B cell (primary cell): ENCODE measurements around the gene LATS2. TPM values are rescaled to one million over a fixed set of nuclear protein-coding genes. Genes with fewer than 3 reads are reported as not detected.

ENCODE experiments used
- ATAC-seq: fragments of 200-7000 bp; cut with Tn5 transposase; one replicate; pipeline ENCODE4 v1.10.0; 2021; ENCODE audit warnings: low read depth, mild to moderate bottlenecking, moderate number of reproducible peaks, moderate library complexity
- CTCF ChIA-PET: fragments of 350-600 bp; sonication (Branson Sonifier 250); formaldehyde crosslinking; loops from one replicate; lab custom pipeline; 2021; ENCODE audit warnings: antibody characterized with exemption, inconsistent platforms; lab: Charles Lee
- POLR2A ChIA-PET: fragments of 350-600 bp; sonication (Branson Sonifier 250); formaldehyde crosslinking; loops from one replicate; lab custom pipeline; 2021; ENCODE audit warnings: antibody characterized with exemption; lab: Charles Lee
- DNase-seq: peaks from one replicate; pipeline ENCODE4 v3.0.0; 2013
- H2AFZ ChIP-seq: 2 replicates; pipeline ENCODE4 v1.6.1; 2012; ENCODE audit warnings: mild to moderate bottlenecking, low read depth, low read length; ENCODE audit not compliant: insufficient read depth, poor library complexity, severe bottlenecking
- H3K27ac ChIP-seq, 2 donors: 1 replicate in 1 of 2; 2 replicates in 1 of 2; pipeline ENCODE4 v1.5.1; 2012 to 2013; ENCODE audit warnings: low read length in 2 of 2, mild to moderate bottlenecking in 2 of 2, moderate library complexity in 1 of 2
- H3K27me3 ChIP-seq, 4 experiments: fragments of 200-600 bp in 1 of 4; sonication (generic) in 1 of 4; replicated peaks in 1 of 4; 1 replicate in 2 of 4; 2 replicates in 2 of 4; pipeline versions ENCODE4 v1.6.1 to v1.7.0; 2013 to 2016; ENCODE audit warnings: low read length in 3 of 4, mild to moderate bottlenecking in 2 of 4, mixed read lengths in 1 of 4, moderate library complexity in 1 of 4; ENCODE audit not compliant: insufficient read depth in 4 of 4, control insufficient read depth in 3 of 4; ENCODE audit errors: control extremely low read depth in 1 of 4
- H3K36me3 ChIP-seq, 2 experiments: replicated peaks in 1 of 2; 1 replicate in 1 of 2; 2 replicates in 1 of 2; pipeline versions ENCODE4 v1.6.1 to v1.7.1; 2013; ENCODE audit warnings: low read length in 1 of 2; ENCODE audit not compliant: insufficient read depth in 2 of 2, control insufficient read depth in 1 of 2; ENCODE audit errors: control extremely low read depth in 1 of 2, extremely low read depth in 1 of 2
- H3K4me1 ChIP-seq, 2 donors: fragments of 200-600 bp in 1 of 2; sonication (generic) in 1 of 2; 1 replicate in 1 of 2; 2 replicates in 1 of 2; pipeline versions ENCODE4 v1.5.1 to v1.6.1; 2013 to 2017; ENCODE audit warnings: low read length in 2 of 2; ENCODE audit not compliant: control insufficient read depth in 2 of 2, insufficient read depth in 2 of 2
- H3K4me2 ChIP-seq: replicated peaks from 2 replicates; pipeline ENCODE3; 2012; ENCODE audit warnings: mild to moderate bottlenecking, low read depth, low read length; ENCODE audit not compliant: poor library complexity, severe bottlenecking
- H3K4me3 ChIP-seq, 5 experiments: fragments of 200-600 bp in 1 of 5; sonication (generic) in 1 of 5; 1 replicate in 3 of 5; 2 replicates in 2 of 5; pipeline versions ENCODE4 v1.5.1 to v1.7.0; 2011 to 2016; ENCODE audit warnings: low read length in 4 of 5, mild to moderate bottlenecking in 4 of 5, low read depth in 2 of 5, control low read depth in 1 of 5, moderate library complexity in 1 of 5; ENCODE audit not compliant: insufficient read depth in 1 of 5; ENCODE audit errors: control extremely low read depth in 1 of 5, extremely low read depth in 1 of 5
- H3K79me2 ChIP-seq: fragments of 200-600 bp; sonication (generic); one replicate; pipeline ENCODE4 v1.6.0; 2016; ENCODE audit warnings: low read length; ENCODE audit not compliant: control insufficient read depth, insufficient read depth
- H3K9ac ChIP-seq: fragments of 200-600 bp; sonication (generic); 2 replicates; pipeline ENCODE4 v1.6.1; 2017; ENCODE audit warnings: mild to moderate bottlenecking, low read length, moderate library complexity
- H3K9me3 ChIP-seq, 3 donors: one replicate each; pipeline versions ENCODE4 v1.6.1 to v1.7.1; 2013; ENCODE audit warnings: low read length in 2 of 3; ENCODE audit not compliant: control insufficient read depth in 2 of 3, insufficient read depth in 1 of 3; ENCODE audit errors: control extremely low read depth in 1 of 3
- H4K20me1 ChIP-seq: 2 replicates; pipeline ENCODE4 v1.6.0; 2012; ENCODE audit warnings: mild to moderate bottlenecking, low read length; ENCODE audit not compliant: insufficient read depth, control insufficient read depth, poor library complexity, severe bottlenecking
- H3K27ac Mint-ChIP-seq: one replicate; pipeline ENCODE4 v1.8.0; 2021; ENCODE audit warnings: mixed read lengths
- H3K27me3 Mint-ChIP-seq: one replicate; pipeline ENCODE4 v1.8.0; 2021; ENCODE audit warnings: mixed read lengths
- H3K4me1 Mint-ChIP-seq: one replicate; pipeline ENCODE4 v1.8.0; 2021; ENCODE audit warnings: mixed read lengths
- H3K4me3 Mint-ChIP-seq: one replicate; pipeline ENCODE4 v1.8.0; 2021; ENCODE audit warnings: mixed read lengths
- H3K9me3 Mint-ChIP-seq: one replicate; pipeline ENCODE4 v1.8.0; 2022; ENCODE audit warnings: mixed read lengths; ENCODE audit not compliant: insufficient read depth
- CTCF ChIP-seq: fragments of 200-600 bp; IDR thresholded peaks from one replicate; pipeline ENCODE4 v1.8.0; 2022; ENCODE audit warnings: antibody characterized with exemption, mild to moderate bottlenecking
- EZH2 ChIP-seq: IDR thresholded peaks from 2 replicates; pipeline ENCODE4 v1.6.1; 2012; ENCODE audit warnings: borderline replicate concordance, low read depth, mild to moderate bottlenecking, moderate library complexity, low read length; ENCODE audit not compliant: insufficient read depth, poor library complexity, severe bottlenecking
- WGBS: methylation state at CpG from one replicate; pipeline ENCODE4 v1.1.5; 2013; ENCODE audit warnings: missing lambda C conversion rate; ENCODE audit not compliant: insufficient coverage; 5-methylcytosine and 5-hydroxymethylcytosine counted together
- intact Hi-C: fragments of 100-400 bp; cut with micrococcal nuclease; formaldehyde crosslinking; loops from one replicate; pipeline ENCODE4 v1.10.0; 2022
- polyA plus RNA-seq: library from polyadenylated mRNA; depleted of rRNA; stranded (reverse); fragments of >200 nt; gene quantifications from 2 replicates; pipeline ENCODE4 v1.2.3, GENCODE V29; 2012
- total RNA-seq, 2 donors: library from RNA; stranded (reverse); fragments of 120-200 nt in 1 of 2; gene quantifications; 1 replicate in 1 of 2; 2 replicates in 1 of 2; pipeline versions ENCODE4 v1.2.3 to v1.2.4, GENCODE V29; 2013 to 2022

LATS2 gene
- total and polyA plus RNA-seq, 2 donors (not counting 1 experiment from before 2014, with no cell fraction given): 1.9 to 2.7 TPM

GRCh38 chr13:21034603-21035191 lies 26.7 kb downstream of the LATS2 start:
- no peaks in the 10 kb centered on the region for H3K27me3 Mint-ChIP-seq
- Histone ChIP-seq H3K4me1 (peaks cover 12 to 13% of the 10 kb centered on the region in 2 donors), H3K4me2 (no peak overlapping the region), H3K27ac (no peak overlapping the region), H3K4me3 (no peak overlapping the region), H3K79me2 (peaks cover 22% of the 10 kb centered on the region), H3K9me3 (no peaks in the 10 kb centered on the region), H3K36me3 (no peaks in the 10 kb centered on the region), H2AFZ (peak overlapping the region; percentile 5), H4K20me1 (no peaks in the 10 kb centered on the region), H3K9ac (no peak overlapping the region), H3K27me3 (no peaks in the 10 kb centered on the region)
- ChIA-PET POLR2A (no interaction called here), CTCF (no interaction called here)
- TF ChIP-seq CTCF: no peak
- TF ChIP-seq EZH2: no peak
- WGBS: 100% methylated on average over 1 of the region's 8 CpGs
- intact Hi-C loops: no loop called here
- ATAC-seq: no peak
- H3K4me3 Mint-ChIP-seq: no peak overlapping the region
- H3K9me3 Mint-ChIP-seq: no peaks in the 10 kb centered on the region
- DNase-seq: no peak
- H3K27ac Mint-ChIP-seq: no peak overlapping the region
- H3K4me1 Mint-ChIP-seq: peaks cover 12% of the 10 kb centered on the region

- Histone ChIP-seq H3K36me3 (no peaks in the 10 kb centered on the region), H3K9ac (no peak overlapping the region), H4K20me1 (no peaks in the 10 kb centered on the region), H2AFZ (peak overlapping the region; percentile 5), H3K4me2 (no peak overlapping the region), H3K27me3 (no peaks in the 10 kb centered on the region), H3K27ac (no peak overlapping the region), H3K9me3 (no peaks in the 10 kb centered on the region), H3K4me3 (no peak overlapping the region), H3K79me2 (peaks cover 22% of the 10 kb centered on the region), H3K4me1 (peaks cover 5 to 7% of the 10 kb centered on the region in 2 donors)
- no peak overlapping the region for H3K27ac Mint-ChIP-seq
- H3K9me3 Mint-ChIP-seq: no peaks in the 10 kb centered on the region
- POLR2A ChIA-PET: no interaction called here
- no peak overlapping the region for H3K4me3 Mint-ChIP-seq
- WGBS: 88% methylated on average over 12 of the region's 13 CpGs
- no peak for ATAC-seq
- CTCF ChIA-PET: no interaction called here
- DNase-seq: no peak
- H3K27me3 Mint-ChIP-seq: no peaks in the 10 kb centered on the region
- peaks cover 6% of the 10 kb centered on the region for H3K4me1 Mint-ChIP-seq
- TF ChIP-seq EZH2 (no peak), CTCF (no peak)
- intact Hi-C loops: no loop called here
Measured at GRCh38 chr13:21033856-21034602, 27.4 kb downstream of the LATS2 start.
